Neural cell (in vitro differentiated cells): ENCODE measurements around the gene TSEN54. TPM values are rescaled to one million over a fixed set of nuclear protein-coding genes. Genes with fewer than 3 reads are reported as not detected.

ENCODE experiments used
- H2AFZ ChIP-seq: fragments of 200-600, 300-800 bp; sonication (generic), shearing (Covaris generic); 2 replicates; pipeline ENCODE4 v1.6.0; 2014; ENCODE audit warnings: low read depth, mild to moderate bottlenecking, antibody characterized with exemption, low read length, moderate library complexity
- H3F3A ChIP-seq: fragments of 200-600 bp; shearing (Covaris generic); 2 replicates; pipeline ENCODE4 v1.6.1; 2016; ENCODE audit warnings: mild to moderate bottlenecking, moderate library complexity, mixed read lengths, antibody characterized with exemption, low read length; ENCODE audit not compliant: insufficient read depth, poor library complexity, severe bottlenecking
- H3K27ac ChIP-seq: fragments of 200-600, 300-800 bp; sonication (generic), shearing (Covaris generic); 2 replicates; pipeline ENCODE4 v1.5.1; 2014; ENCODE audit warnings: mild to moderate bottlenecking, low read length, moderate library complexity
- H3K27me3 ChIP-seq: fragments of 300-800, 200-600 bp; sonication (generic), shearing (Covaris generic); 2 replicates; pipeline ENCODE4 v1.6.0; 2014; ENCODE audit warnings: mild to moderate bottlenecking, low read depth, low read length, moderate library complexity; ENCODE audit not compliant: insufficient read depth
- H3K36me3 ChIP-seq: fragments of 300-800, 200-600 bp; sonication (generic), shearing (Covaris generic); 2 replicates; pipeline ENCODE4 v1.5.1; 2014; ENCODE audit warnings: mild to moderate bottlenecking, antibody characterized with exemption, low read length, moderate library complexity; ENCODE audit not compliant: insufficient read depth
- H3K4me2 ChIP-seq: fragments of 300-800, 200-600 bp; sonication (generic), shearing (Covaris generic); 2 replicates; pipeline ENCODE4 v1.6.0; 2014; ENCODE audit warnings: mild to moderate bottlenecking, low read length
- H3K4me3 ChIP-seq: fragments of 300-800, 200-600 bp; sonication (generic), shearing (Covaris generic); 2 replicates; pipeline ENCODE4 v1.5.1; 2014; ENCODE audit warnings: mild to moderate bottlenecking, low read length, moderate library complexity
- H3K79me2 ChIP-seq: fragments of 200-600 bp; shearing (Covaris generic); replicated peaks from 2 replicates; pipeline ENCODE4 v1.6.0; 2014; ENCODE audit warnings: mild to moderate bottlenecking, low read length, moderate library complexity; ENCODE audit not compliant: insufficient read depth
- H3K9ac ChIP-seq: fragments of 300-800, 200-600 bp; sonication (generic), shearing (Covaris generic); 2 replicates; pipeline ENCODE4 v1.6.1; 2016; ENCODE audit warnings: mild to moderate bottlenecking, low read length, mixed read lengths
- H3K9me2 ChIP-seq: fragments of 200-600 bp; shearing (Covaris generic); 2 replicates; pipeline ENCODE4 v1.6.1; 2016; ENCODE audit warnings: mild to moderate bottlenecking, low read length, mixed read lengths; ENCODE audit not compliant: insufficient read depth
- H3K9me3 ChIP-seq: fragments of 200-600, 300-800 bp; sonication (generic), shearing (Covaris generic); 2 replicates; pipeline ENCODE4 v1.6.1; 2016; ENCODE audit warnings: mild to moderate bottlenecking, mixed run types, low read length, moderate library complexity, mixed read lengths
- H4K20me1 ChIP-seq: fragments of 200-600 bp; shearing (Covaris generic); 2 replicates; pipeline ENCODE4 v1.6.1; 2016; ENCODE audit warnings: mild to moderate bottlenecking, mixed run types; ENCODE audit not compliant: insufficient read depth
- CTCF ChIP-seq: fragments of 450-650 bp; IDR thresholded peaks from 2 replicates; pipeline ENCODE4 v1.5.1; 2014; ENCODE audit warnings: antibody characterized with exemption, mild to moderate bottlenecking, moderate library complexity; ENCODE audit not compliant: poor library complexity, severe bottlenecking
- EP300 ChIP-seq: fragments of 450-650 bp; conservative IDR thresholded peaks from 2 replicates; pipeline ENCODE4 v1.6.1; 2014; ENCODE audit warnings: antibody characterized with exemption, mild to moderate bottlenecking, moderate library complexity; ENCODE audit not compliant: poor library complexity, severe bottlenecking
- EZH2 ChIP-seq: fragments of 200-600, 300-800 bp; shearing (Covaris generic), sonication (generic); IDR thresholded peaks from 2 replicates; pipeline ENCODE4 v1.6.1; 2014; ENCODE audit warnings: antibody characterized with exemption, low read length, borderline replicate concordance, mild to moderate bottlenecking; ENCODE audit not compliant: insufficient read depth, poor library complexity, severe bottlenecking
- MXI1 ChIP-seq: fragments of 450-650 bp; conservative IDR thresholded peaks from 2 replicates; pipeline ENCODE4 v1.6.1; 2014; ENCODE audit warnings: antibody characterized with exemption, mild to moderate bottlenecking; ENCODE audit not compliant: poor library complexity, severe bottlenecking
- POLR2AphosphoS5 ChIP-seq: IDR thresholded peaks from 2 replicates; pipeline ENCODE4 v1.6.1; 2012
- RAD21 ChIP-seq: fragments of 450-650 bp; conservative IDR thresholded peaks from 2 replicates; pipeline ENCODE4 v1.6.1; 2014; ENCODE audit warnings: antibody characterized with exemption, mild to moderate bottlenecking, moderate library complexity
- REST ChIP-seq: IDR thresholded peaks from 2 replicates; pipeline ENCODE4 v1.6.1; 2012; ENCODE audit warnings: borderline replicate concordance
- SMC3 ChIP-seq: fragments of 450-650 bp; conservative IDR thresholded peaks from 2 replicates; pipeline ENCODE4 v1.6.1; 2014; ENCODE audit warnings: antibody characterized with exemption, mild to moderate bottlenecking, moderate library complexity; ENCODE audit not compliant: poor library complexity
- TAF1 ChIP-seq: IDR thresholded peaks from 2 replicates; pipeline ENCODE4 v1.6.1; 2012; ENCODE audit warnings: low read depth
- polyA plus RNA-seq: library from polyadenylated mRNA; depleted of rRNA; stranded (reverse); fragments of >200 nt; gene quantifications from 2 replicates; pipeline ENCODE4 v1.2.3, GENCODE V29; 2014

Gene TSEN54
- polyA plus RNA-seq, 1 donor from 2014 or later: 32.2 TPM

- Histone ChIP-seq H3K4me3 (no peak overlapping the region), H3K36me3 (no peaks in the 10 kb centered on the region), H3K79me2 (no peaks in the 10 kb centered on the region), H4K20me1 (no peaks in the 10 kb centered on the region), H3K27me3 (no peaks in the 10 kb centered on the region), H3K9me3 (no peaks in the 10 kb centered on the region), H3K9ac (no peak overlapping the region), H3K27ac (no peak overlapping the region), H3K9me2 (no peaks in the 10 kb centered on the region), H3K4me2 (no peak overlapping the region), H2AFZ (no peak overlapping the region), H3F3A (no peaks in the 10 kb centered on the region)
- TF ChIP-seq MXI1 (no peak), CTCF (no peak), REST (no peak)
These were observed 45.7 kb downstream of the TSEN54 start for GRCh38 chr17:75561927-75562603.

- Histone ChIP-seq H3K79me2 (no peaks in the 10 kb centered on the region), H3K27ac (no peak overlapping the region), H2AFZ (no peak overlapping the region), H3K27me3 (no peaks in the 10 kb centered on the region), H3K36me3 (no peaks in the 10 kb centered on the region), H4K20me1 (no peaks in the 10 kb centered on the region), H3K9me2 (no peaks in the 10 kb centered on the region), H3K9me3 (no peaks in the 10 kb centered on the region), H3K9ac (no peak overlapping the region), H3K4me3 (no peak overlapping the region), H3F3A (no peaks in the 10 kb centered on the region), H3K4me2 (no peak overlapping the region)
- TF ChIP-seq EP300: no peak
- no peak for TF ChIP-seq TAF1
- no peak for TF ChIP-seq EZH2
- TF ChIP-seq REST: no peak
- TF ChIP-seq SMC3: no peak
- TF ChIP-seq MXI1: no peak
- TF ChIP-seq CTCF: no peak
- no peak for TF ChIP-seq POLR2AphosphoS5
- no peak for TF ChIP-seq RAD21
These were observed 46.9 kb downstream of the TSEN54 start for GRCh38 chr17:75563063-75563758.
